ENCODE data around the gene MTX3.

DNA sequence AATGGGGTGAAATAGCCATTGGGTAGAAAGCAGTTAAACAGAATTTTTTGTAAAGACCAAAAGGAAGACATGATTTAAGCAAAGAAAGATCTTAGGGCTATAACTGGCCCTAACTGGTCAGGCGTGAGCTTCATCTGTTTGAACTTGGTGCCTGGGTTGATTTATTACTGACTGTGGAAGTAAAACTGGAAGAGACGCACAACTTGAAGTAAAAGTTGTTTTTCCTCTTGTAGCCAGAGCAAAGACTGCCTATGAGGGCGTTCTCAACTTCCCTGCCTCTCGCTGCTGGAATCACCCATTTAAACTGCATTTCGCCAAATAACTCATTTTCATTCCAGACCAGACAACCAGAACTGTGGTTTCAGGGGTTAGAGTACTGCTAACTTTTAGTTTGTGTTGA, 45.6 kb upstream of the MTX3 start:
- TF ChIP-seq RAD21 (IDR thresholded peaks at IDR 0.05; ENCODE audit: low read depth) (no peak), EP300 (IDR thresholded peaks at IDR 0.05; ENCODE audit: borderline replicate concordance) (no peak), CEBPB (IDR thresholded peaks at IDR 0.05) (no peak), TEAD4 (IDR thresholded peaks at IDR 0.05) (no peak), ZBTB7A (IDR thresholded peaks at IDR 0.05; ENCODE audit: low read depth) (no peak)

Measured in Ishikawa (cell line).